ENCODE measurements around the gene VASH1. TPM values are rescaled to one million over a fixed set of nuclear protein-coding genes. Genes with fewer than 3 reads are reported as not detected.

Gene VASH1
- polyA plus RNA-seq, 1 donor (not counting 4 experiments of a cell fraction or from before 2014, with no cell fraction given) = 0.12 TPM

- Histone ChIP-seq H2AFZ (ENCODE audit: control insufficient read depth, low read length) (no peak within 1 kb of the TSS), H3K36me3 (ENCODE audit: control insufficient read depth in 2 of 2, extremely low read depth in 1 of 2, insufficient read depth in 2 of 2, low read length in 2 of 2) (no peaks in the 10 kb centered on the region), H3K4me3 (ENCODE audit: control insufficient read depth in 2 of 3, extremely low read depth in 1 of 3, insufficient read depth in 2 of 3, low read depth in 1 of 3, low read length in 3 of 3) (no peak within 1 kb of the TSS), H3K27ac (ENCODE audit: control insufficient read depth, insufficient read depth, low read length) (no peak within 1 kb of the TSS), H3K27me3 (ENCODE audit: control insufficient read depth, extremely low read depth, insufficient read depth, low read length) (peaks cover 5% of the 10 kb centered on the region), H3K4me1 (ENCODE audit: control insufficient read depth, extremely low read depth, insufficient read depth, low read length) (no peaks in the 10 kb centered on the region), H3K9me1 (ENCODE audit: control insufficient read depth, extremely low read depth, insufficient read depth, low read length) (no peaks in the 10 kb centered on the region), H4K20me1 (ENCODE audit: control insufficient read depth, extremely low read depth, insufficient read depth, low read length) (no peaks in the 10 kb centered on the region), H3K9me3 (ENCODE audit: control insufficient read depth, low read depth, low read length) (no peaks in the 10 kb centered on the region), H3K79me2 (ENCODE audit: control insufficient read depth, insufficient read depth, low read length) (no peaks in the 10 kb centered on the region), H3K9ac (ENCODE audit: control insufficient read depth, extremely low read depth, insufficient read depth, low read length) (no peak within 1 kb of the TSS), H3K4me2 (ENCODE audit: control insufficient read depth, extremely low read depth, insufficient read depth, low read depth, low read length) (no peak within 1 kb of the TSS)
- DNase-seq (ENCODE audit: low read depth, low spot score) = no peak
- dilution Hi-C loops (cut with MboI; ENCODE audit: extremely low pct_ligation_motif_present, low sequenced_read_pairs) = no loop called here
- FAIRE-seq = no peak
- no peak for TF ChIP-seq CTCF (optimal IDR thresholded peaks at IDR 0.05 in 1 of 3, IDR thresholded peaks at IDR 0.05 in 1 of 3, conservative IDR thresholded peaks at IDR 0.05 in 1 of 3; ENCODE audit: extremely low read depth in 1 of 3, insufficient read depth in 2 of 3, low read length in 3 of 3)
- TF ChIP-seq EZH2 (IDR thresholded peaks at IDR 0.05; ENCODE audit: low read length) = no peak
These were observed 64.9 kb downstream of the VASH1 start, which contains the start of gene LRRC74A for GRCh38 chr14:76826122-76826521. LRRC74A (plus strand) TSS chr14:76826408; CDS start chr14:76826698, 290 bp downstream.

- Histone ChIP-seq H3K4me2 (ENCODE audit: control insufficient read depth, extremely low read depth, insufficient read depth, low read depth, low read length) (peak overlapping the region; percentile 15), H3K9me3 (ENCODE audit: control insufficient read depth, low read depth, low read length) (no peaks in the 10 kb centered on the region), H3K36me3 (ENCODE audit: control insufficient read depth in 2 of 2, extremely low read depth in 1 of 2, insufficient read depth in 2 of 2, low read length in 2 of 2) (no peaks in the 10 kb centered on the region), H3K9ac (ENCODE audit: control insufficient read depth, extremely low read depth, insufficient read depth, low read length) (no peak overlapping the region), H3K4me3 (ENCODE audit: control insufficient read depth in 2 of 3, extremely low read depth in 1 of 3, insufficient read depth in 2 of 3, low read depth in 1 of 3, low read length in 3 of 3) (no peak overlapping the region), H4K20me1 (ENCODE audit: control insufficient read depth, extremely low read depth, insufficient read depth, low read length) (no peaks in the 10 kb centered on the region), H2AFZ (ENCODE audit: control insufficient read depth, low read length) (peak overlapping the region; percentile 40), H3K9me1 (ENCODE audit: control insufficient read depth, extremely low read depth, insufficient read depth, low read length) (no peaks in the 10 kb centered on the region), H3K27ac (ENCODE audit: control insufficient read depth, insufficient read depth, low read length) (no peak overlapping the region), H3K4me1 (ENCODE audit: control insufficient read depth, extremely low read depth, insufficient read depth, low read length) (no peaks in the 10 kb centered on the region), H3K27me3 (ENCODE audit: control insufficient read depth, extremely low read depth, insufficient read depth, low read length) (peaks cover 5% of the 10 kb centered on the region), H3K79me2 (ENCODE audit: control insufficient read depth, insufficient read depth, low read length) (no peaks in the 10 kb centered on the region)
- DNase-seq (ENCODE audit: low read depth, low spot score) (no peak), FAIRE-seq (no peak)
- dilution Hi-C loops (cut with MboI; ENCODE audit: extremely low pct_ligation_motif_present, low sequenced_read_pairs) = no loop called here
- TF ChIP-seq CTCF (optimal IDR thresholded peaks at IDR 0.05 in 1 of 3, IDR thresholded peaks at IDR 0.05 in 1 of 3, conservative IDR thresholded peaks at IDR 0.05 in 1 of 3; ENCODE audit: extremely low read depth in 1 of 3, insufficient read depth in 2 of 3, low read length in 3 of 3) (no peak), EZH2 (IDR thresholded peaks at IDR 0.05; ENCODE audit: low read length) (no peak)
These were observed 66.5 kb downstream of the VASH1 start for GRCh38 chr14:76827696-76828296.

All from keratinocyte (primary cell).